Measurements from ENCODE around the gene TACC2.

Gene TACC2

DNA sequence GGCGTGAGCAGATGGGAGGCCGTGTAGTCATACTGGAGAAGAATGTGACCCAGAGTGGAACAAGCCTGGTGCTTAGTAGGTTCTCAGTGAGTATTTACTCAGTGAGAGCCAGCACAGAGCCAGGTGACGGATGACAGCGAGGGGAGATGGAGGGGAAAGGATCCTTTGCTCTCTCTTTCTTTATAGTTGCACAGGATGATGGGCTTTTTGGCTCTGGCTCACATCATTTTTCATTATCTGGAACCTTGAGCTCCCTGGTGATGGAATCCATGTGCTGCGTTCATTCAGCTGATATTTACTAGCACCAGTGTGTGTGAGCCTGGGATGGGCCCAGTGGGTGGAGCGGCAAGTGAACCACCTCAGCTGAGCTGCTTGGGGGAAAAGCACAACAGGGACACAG lies 299.3 kb downstream of the TACC2 start:
- H3K9me3 ChIP-seq (ENCODE audit: low read length), result no peaks in the 10 kb centered on the region

GRCh38 chr10:122288917-122289316 lies 300.0 kb downstream of the TACC2 start:
- Histone ChIP-seq H3K27ac (ENCODE audit: low read depth, low read length) (no peak overlapping the region), H3K36me3 (ENCODE audit: insufficient read depth, low read length) (no peaks in the 10 kb centered on the region), H3K9me3 (ENCODE audit: low read length) (no peaks in the 10 kb centered on the region), H3K27me3 (ENCODE audit: control insufficient read depth in 1 of 2, insufficient read depth in 2 of 2, low read length in 2 of 2) (no peaks in the 10 kb centered on the region), H3K4me1 (ENCODE audit: insufficient read depth, low read length) (peaks cover 13% of the 10 kb centered on the region), H3K4me3 (ENCODE audit: low read depth in 1 of 2, low read length in 2 of 2) (no peak overlapping the region), H3K9ac (ENCODE audit: low read length) (no peak overlapping the region)

More for the DNA sequence above, 299.3 kb downstream of the TACC2 start:
- Histone ChIP-seq H3K4me1 (ENCODE audit: insufficient read depth, low read length) (peaks cover 13% of the 10 kb centered on the region), H3K27ac (ENCODE audit: low read depth, low read length) (no peak overlapping the region), H3K27me3 (ENCODE audit: control insufficient read depth in 1 of 2, insufficient read depth in 2 of 2, low read length in 2 of 2) (no peaks in the 10 kb centered on the region), H3K4me3 (ENCODE audit: low read depth in 1 of 2, low read length in 2 of 2) (no peak overlapping the region), H3K36me3 (ENCODE audit: insufficient read depth, low read length) (no peaks in the 10 kb centered on the region), H3K9ac (ENCODE audit: low read length) (no peak overlapping the region)

DNA sequence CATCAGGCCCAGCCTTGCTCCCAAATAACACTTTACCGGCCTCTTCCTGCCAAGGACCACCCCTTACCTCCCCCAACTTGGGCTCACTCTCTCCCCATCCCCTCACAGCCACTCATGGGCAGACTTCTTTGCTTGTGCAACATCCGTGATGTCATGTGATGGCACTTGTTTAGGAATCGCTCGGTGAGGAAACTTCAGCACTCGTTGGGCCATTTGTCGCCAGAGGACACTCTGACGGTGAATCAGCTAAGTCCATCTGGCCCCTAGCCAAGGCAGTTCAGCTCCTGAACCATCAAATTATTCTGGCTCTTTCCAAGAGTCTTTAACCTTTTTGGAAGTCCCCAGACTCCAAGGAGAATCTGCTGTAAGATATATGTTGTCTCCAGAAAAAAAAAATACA lies 301.4 kb downstream of the TACC2 start:
- no peak overlapping the region for H3K9ac ChIP-seq (ENCODE audit: low read length)
- no peak overlapping the region for H3K4me3 ChIP-seq (ENCODE audit: low read depth in 1 of 2, low read length in 2 of 2)
- H3K9me3 ChIP-seq (ENCODE audit: low read length), result no peaks in the 10 kb centered on the region
- no peaks in the 10 kb centered on the region for H3K36me3 ChIP-seq (ENCODE audit: insufficient read depth, low read length)
- peaks cover 13% of the 10 kb centered on the region for H3K4me1 ChIP-seq (ENCODE audit: insufficient read depth, low read length)
- H3K27ac ChIP-seq (ENCODE audit: low read depth, low read length), result no peak overlapping the region
- no peaks in the 10 kb centered on the region for H3K27me3 ChIP-seq (ENCODE audit: control insufficient read depth in 1 of 2, insufficient read depth in 2 of 2, low read length in 2 of 2)

DNA sequence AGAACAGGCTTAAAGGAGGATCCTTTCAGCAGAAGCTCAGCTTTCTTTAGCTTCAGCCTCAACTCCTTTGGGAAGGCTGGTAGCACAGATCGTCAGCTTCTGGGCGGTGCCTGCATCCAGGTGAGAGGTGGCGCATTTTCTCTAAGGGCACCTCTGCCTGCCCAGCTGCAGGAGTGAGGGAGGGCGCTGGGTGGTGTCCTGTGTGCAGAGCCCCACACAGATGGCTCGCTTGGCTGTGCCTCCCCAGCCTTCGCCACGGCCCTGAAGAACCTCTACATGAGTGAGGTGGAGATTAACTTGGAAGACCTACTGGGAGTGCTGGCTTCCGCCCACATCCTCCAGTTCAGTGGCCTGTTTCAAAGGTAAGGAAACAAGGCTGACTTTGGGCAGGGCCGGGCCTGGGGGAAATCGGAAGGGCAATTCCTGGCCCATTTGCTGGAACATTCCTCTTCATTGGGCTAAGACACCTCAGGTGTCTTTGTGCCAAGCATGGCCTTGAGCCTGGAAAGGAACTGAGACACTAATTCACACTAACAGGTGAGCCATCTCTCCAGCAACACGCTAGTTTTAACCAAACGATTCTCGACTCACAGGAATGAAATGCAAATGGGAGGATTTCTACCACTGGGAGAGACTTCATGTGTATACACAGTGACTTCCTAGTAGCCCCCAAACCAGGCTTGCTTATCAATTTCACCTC lies 302.0 kb downstream of the TACC2 start:
- Histone ChIP-seq H3K27me3 (ENCODE audit: control insufficient read depth in 1 of 2, insufficient read depth in 2 of 2, low read length in 2 of 2) (no peaks in the 10 kb centered on the region), H3K9ac (ENCODE audit: low read length) (no peak overlapping the region), H3K4me3 (ENCODE audit: low read depth in 1 of 2, low read length in 2 of 2) (no peak overlapping the region), H3K4me1 (ENCODE audit: insufficient read depth, low read length) (peaks cover 13% of the 10 kb centered on the region), H3K9me3 (ENCODE audit: low read length) (no peaks in the 10 kb centered on the region), H3K27ac (ENCODE audit: low read depth, low read length) (no peak overlapping the region), H3K36me3 (ENCODE audit: insufficient read depth, low read length) (no peaks in the 10 kb centered on the region)

- Histone ChIP-seq H3K36me3 (ENCODE audit: insufficient read depth, low read length) (no peaks in the 10 kb centered on the region), H3K27ac (ENCODE audit: low read depth, low read length) (no peak overlapping the region), H3K4me3 (ENCODE audit: low read depth in 1 of 2, low read length in 2 of 2) (no peak overlapping the region), H3K4me1 (ENCODE audit: insufficient read depth, low read length) (peaks cover 10% of the 10 kb centered on the region), H3K9me3 (ENCODE audit: low read length) (no peaks in the 10 kb centered on the region), H3K9ac (ENCODE audit: low read length) (no peak overlapping the region), H3K27me3 (ENCODE audit: control insufficient read depth in 1 of 2, insufficient read depth in 2 of 2, low read length in 2 of 2) (no peaks in the 10 kb centered on the region)
Observed at GRCh38 chr10:122291739-122292138, 302.8 kb downstream of the TACC2 start.

GRCh38 chr10:122292376-122292775 lies 303.4 kb downstream of the TACC2 start:
- H3K36me3 ChIP-seq (ENCODE audit: insufficient read depth, low read length), result no peaks in the 10 kb centered on the region
- no peak overlapping the region for H3K4me3 ChIP-seq (ENCODE audit: low read depth in 1 of 2, low read length in 2 of 2)
- no peak overlapping the region for H3K27ac ChIP-seq (ENCODE audit: low read depth, low read length)
- H3K9ac ChIP-seq (ENCODE audit: low read length), result no peak overlapping the region
- H3K27me3 ChIP-seq (ENCODE audit: control insufficient read depth in 1 of 2, insufficient read depth in 2 of 2, low read length in 2 of 2), result no peaks in the 10 kb centered on the region
- H3K4me1 ChIP-seq (ENCODE audit: insufficient read depth, low read length), result peaks cover 3% of the 10 kb centered on the region
- H3K9me3 ChIP-seq (ENCODE audit: low read length), result no peaks in the 10 kb centered on the region

DNA sequence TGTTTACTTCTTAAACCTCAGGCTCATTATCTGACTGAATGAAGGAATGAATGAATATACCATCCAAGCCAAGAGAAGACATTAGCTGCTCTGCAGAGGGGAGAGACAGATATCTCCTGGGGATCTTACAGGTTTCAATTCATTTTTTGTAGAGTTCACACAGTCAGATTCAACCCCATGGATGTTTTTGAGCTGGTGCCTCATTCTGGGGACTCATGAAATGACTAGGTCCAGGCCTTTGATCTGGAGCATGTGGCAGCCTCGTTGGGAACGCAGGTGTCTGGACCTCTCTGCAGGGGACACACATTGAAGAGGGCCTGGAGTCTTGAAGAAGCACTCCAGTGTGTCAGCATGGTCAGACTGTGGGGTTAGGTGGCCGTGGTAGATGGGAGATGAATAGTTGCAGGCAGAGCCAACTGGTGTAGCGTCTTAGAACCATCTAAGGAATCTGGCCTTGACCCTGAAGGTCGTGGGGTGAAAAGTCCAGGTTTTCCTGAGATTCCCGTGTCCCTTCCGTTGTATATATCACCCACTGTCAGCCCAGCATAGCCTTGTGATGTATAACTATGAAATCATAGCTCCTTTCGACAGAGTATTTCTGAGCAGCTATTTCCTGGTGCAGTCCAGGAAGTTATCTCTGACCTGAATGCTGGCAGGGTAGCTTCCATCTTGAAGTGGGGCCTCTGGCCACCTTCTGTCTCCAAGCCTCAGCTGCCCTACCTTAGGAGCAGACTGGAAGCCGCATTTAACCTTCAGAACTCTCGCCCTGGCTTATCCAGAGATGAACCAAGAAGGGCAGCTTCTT lies 304.4 kb downstream of the TACC2 start:
- Histone ChIP-seq H3K9ac (ENCODE audit: low read length) (no peak overlapping the region), H3K27me3 (ENCODE audit: control insufficient read depth in 1 of 2, insufficient read depth in 2 of 2, low read length in 2 of 2) (no peaks in the 10 kb centered on the region), H3K27ac (ENCODE audit: low read depth, low read length) (no peak overlapping the region), H3K4me1 (ENCODE audit: insufficient read depth, low read length) (no peaks in the 10 kb centered on the region), H3K9me3 (ENCODE audit: low read length) (no peaks in the 10 kb centered on the region), H3K4me3 (ENCODE audit: low read depth in 1 of 2, low read length in 2 of 2) (no peak overlapping the region), H3K36me3 (ENCODE audit: insufficient read depth, low read length) (no peaks in the 10 kb centered on the region)

DNA sequence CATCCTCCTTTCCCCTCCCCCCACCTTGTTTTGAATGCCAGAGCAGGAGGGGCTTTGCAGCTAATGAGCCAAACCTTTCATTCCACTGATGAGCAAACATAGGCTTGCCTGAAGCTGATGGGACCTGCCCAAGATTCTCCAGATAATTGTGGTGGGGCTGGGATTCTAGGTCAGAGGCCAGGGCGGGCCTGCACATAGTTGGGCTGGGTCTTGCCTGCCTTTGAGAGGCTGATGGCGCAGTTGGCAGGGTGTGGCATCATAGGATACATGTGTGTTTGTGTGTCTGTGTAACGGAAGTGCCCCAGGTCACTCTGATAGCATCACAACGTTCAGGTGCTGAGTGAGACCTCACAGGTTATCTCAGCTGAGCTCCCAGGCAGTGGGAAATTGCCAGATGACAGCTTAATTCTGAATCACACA lies 305.0 kb downstream of the TACC2 start:
- no peak overlapping the region for H3K9ac ChIP-seq (ENCODE audit: low read length)
- no peaks in the 10 kb centered on the region for H3K9me3 ChIP-seq (ENCODE audit: low read length)
- no peaks in the 10 kb centered on the region for H3K36me3 ChIP-seq (ENCODE audit: insufficient read depth, low read length)
- no peak overlapping the region for H3K27ac ChIP-seq (ENCODE audit: low read depth, low read length)
- no peaks in the 10 kb centered on the region for H3K27me3 ChIP-seq (ENCODE audit: control insufficient read depth in 1 of 2, insufficient read depth in 2 of 2, low read length in 2 of 2)
- H3K4me1 ChIP-seq (ENCODE audit: insufficient read depth, low read length), result no peaks in the 10 kb centered on the region
- no peak overlapping the region for H3K4me3 ChIP-seq (ENCODE audit: low read depth in 1 of 2, low read length in 2 of 2)

- no peaks in the 10 kb centered on the region for H3K4me1 ChIP-seq (ENCODE audit: insufficient read depth, low read length)
- no peak overlapping the region for H3K4me3 ChIP-seq (ENCODE audit: low read depth in 1 of 2, low read length in 2 of 2)
- H3K9me3 ChIP-seq (ENCODE audit: low read length), result no peaks in the 10 kb centered on the region
- no peak overlapping the region for H3K27ac ChIP-seq (ENCODE audit: low read depth, low read length)
- no peaks in the 10 kb centered on the region for H3K36me3 ChIP-seq (ENCODE audit: insufficient read depth, low read length)
- no peaks in the 10 kb centered on the region for H3K27me3 ChIP-seq (ENCODE audit: control insufficient read depth in 1 of 2, insufficient read depth in 2 of 2, low read length in 2 of 2)
- H3K9ac ChIP-seq (ENCODE audit: low read length), result no peak overlapping the region
Observed at GRCh38 chr10:122294511-122295450, 305.8 kb downstream of the TACC2 start.

DNA sequence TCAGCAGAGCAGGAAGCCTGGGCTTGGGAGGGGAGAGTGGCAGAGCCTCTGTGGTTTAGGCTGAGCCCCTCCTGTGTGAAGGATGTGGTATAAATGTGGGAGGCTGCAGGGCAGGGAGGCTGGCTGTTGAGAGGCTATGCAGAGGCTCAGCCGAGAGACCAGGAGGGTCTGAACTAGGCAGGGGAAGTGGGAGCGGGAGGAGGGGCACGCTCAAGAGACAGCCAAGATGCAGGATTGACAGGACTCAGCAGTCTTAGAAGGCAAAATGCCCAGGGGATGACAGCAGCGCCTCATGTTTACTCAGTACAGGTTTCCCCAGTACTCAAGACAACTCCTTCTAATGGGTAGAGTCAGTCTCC lies 306.5 kb downstream of the TACC2 start:
- Histone ChIP-seq H3K9ac (ENCODE audit: low read length) (no peak overlapping the region), H3K9me3 (ENCODE audit: low read length) (no peaks in the 10 kb centered on the region), H3K27me3 (ENCODE audit: control insufficient read depth in 1 of 2, insufficient read depth in 2 of 2, low read length in 2 of 2) (no peaks in the 10 kb centered on the region), H3K4me3 (ENCODE audit: low read depth in 1 of 2, low read length in 2 of 2) (no peak overlapping the region), H3K4me1 (ENCODE audit: insufficient read depth, low read length) (no peaks in the 10 kb centered on the region), H3K27ac (ENCODE audit: low read depth, low read length) (no peak overlapping the region), H3K36me3 (ENCODE audit: insufficient read depth, low read length) (no peaks in the 10 kb centered on the region)

- H3K9ac ChIP-seq (ENCODE audit: low read length), result no peak overlapping the region
- no peak overlapping the region for H3K27ac ChIP-seq (ENCODE audit: low read depth, low read length)
- no peaks in the 10 kb centered on the region for H3K4me1 ChIP-seq (ENCODE audit: insufficient read depth, low read length)
- H3K27me3 ChIP-seq (ENCODE audit: control insufficient read depth in 1 of 2, insufficient read depth in 2 of 2, low read length in 2 of 2), result no peaks in the 10 kb centered on the region
- no peak overlapping the region for H3K4me3 ChIP-seq (ENCODE audit: low read depth in 1 of 2, low read length in 2 of 2)
- H3K9me3 ChIP-seq (ENCODE audit: low read length), result no peaks in the 10 kb centered on the region
- H3K36me3 ChIP-seq (ENCODE audit: insufficient read depth, low read length), result no peaks in the 10 kb centered on the region
Observed at GRCh38 chr10:122296363-122297120, 307.6 kb downstream of the TACC2 start.
